ENCODE measurements around the gene ZNF71.
A peak's percentile ranks its signal among the peaks of the same experiment; 100 is the strongest.

ZNF71 gene

DNA sequence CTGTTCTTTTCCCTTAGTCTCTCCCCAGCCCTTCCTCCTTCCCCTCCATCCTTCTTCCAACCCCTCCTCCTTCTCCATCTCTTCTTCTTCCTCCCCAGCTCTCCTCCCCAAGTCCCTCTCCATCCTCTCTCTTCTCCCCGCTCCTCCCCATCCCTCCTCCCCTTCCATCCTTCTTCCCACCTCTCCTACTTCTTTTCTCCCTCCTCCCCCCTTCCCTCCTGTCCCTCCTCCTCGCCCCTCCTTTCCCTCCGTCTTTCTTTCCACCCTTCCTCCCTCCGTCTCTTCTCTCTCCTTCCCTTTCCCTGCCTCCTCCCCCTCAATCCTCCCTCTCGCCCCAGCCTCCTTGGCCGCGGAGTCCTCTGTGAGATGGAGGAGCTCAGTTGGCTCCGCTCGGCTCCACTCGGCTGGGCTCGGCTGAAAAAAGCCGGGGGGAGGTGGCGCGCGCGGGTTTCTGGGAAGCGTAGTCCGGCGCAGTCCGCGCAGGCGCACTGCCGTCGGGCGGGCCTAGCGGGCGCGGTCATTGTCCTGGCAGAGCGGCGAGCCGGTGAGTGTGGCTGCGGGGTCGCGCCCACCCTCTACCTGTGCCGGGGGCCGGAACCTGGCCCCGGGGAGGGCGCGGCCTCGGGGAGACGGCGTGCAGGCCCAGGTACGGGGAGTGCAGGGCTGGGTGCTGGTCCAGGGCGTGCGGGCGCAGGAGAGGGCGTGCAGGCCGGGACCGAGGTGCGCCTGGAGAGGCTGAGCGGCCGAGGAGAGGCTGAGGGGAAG is at the start of gene ZNF71:
ZNF71 (plus strand) TSS at position 520 of the 765 bp plus-strand sequence. CDS start 6,257 bp downstream, outside the sequence.
- H3K4me3 ChIP-seq (ENCODE audit: low read depth, low read length), result peak within 1 kb of the TSS; percentile 88
- TF ChIP-seq CTCF (IDR thresholded peaks at IDR 0.05; ENCODE audit: insufficient read depth, low read depth, low read length, missing control alignments), result no peak
- DNase-seq (ENCODE audit: low read depth), result peak; percentile 91

DNA sequence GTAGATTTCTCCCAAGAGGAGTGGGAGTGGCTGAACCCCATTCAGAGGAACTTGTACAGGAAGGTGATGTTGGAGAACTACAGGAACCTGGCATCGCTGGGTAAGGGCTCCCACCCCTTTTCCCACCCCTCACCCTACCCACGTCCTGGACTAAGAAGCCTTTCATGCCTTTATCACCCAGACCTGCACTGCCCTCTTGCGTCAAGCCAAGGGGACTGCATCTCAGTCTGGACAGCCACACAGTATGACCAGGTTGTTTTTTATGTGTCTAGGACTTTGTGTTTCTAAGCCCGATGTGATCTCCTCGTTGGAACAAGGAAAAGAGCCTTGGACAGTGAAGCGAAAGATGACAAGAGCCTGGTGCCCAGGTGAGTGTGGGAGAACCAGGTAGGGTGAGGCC is 47.6 kb upstream of the ZNF71 start:
- TF ChIP-seq CTCF (IDR thresholded peaks at IDR 0.05; ENCODE audit: insufficient read depth, low read depth, low read length, missing control alignments), result peak; percentile 18
- H3K4me3 ChIP-seq (ENCODE audit: low read depth, low read length), result no peak overlapping the region
- DNase-seq (ENCODE audit: low read depth), result no peak

DNA sequence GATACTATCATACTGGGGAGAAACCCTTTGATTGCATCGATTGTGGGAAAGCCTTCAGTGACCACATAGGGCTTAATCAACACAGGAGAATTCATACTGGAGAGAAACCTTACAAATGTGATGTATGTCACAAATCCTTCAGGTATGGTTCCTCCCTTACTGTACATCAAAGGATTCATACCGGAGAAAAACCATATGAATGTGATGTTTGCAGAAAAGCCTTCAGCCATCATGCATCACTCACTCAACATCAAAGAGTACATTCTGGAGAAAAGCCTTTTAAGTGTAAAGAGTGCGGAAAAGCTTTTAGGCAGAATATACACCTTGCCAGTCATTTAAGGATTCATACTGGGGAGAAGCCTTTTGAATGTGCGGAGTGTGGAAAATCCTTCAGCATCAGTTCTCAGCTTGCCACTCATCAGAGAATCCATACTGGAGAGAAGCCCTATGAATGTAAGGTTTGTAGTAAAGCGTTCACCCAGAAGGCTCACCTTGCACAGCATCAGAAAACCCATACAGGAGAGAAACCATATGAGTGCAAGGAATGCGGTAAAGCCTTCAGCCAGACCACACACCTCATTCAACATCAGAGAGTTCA is 40.7 kb upstream of the ZNF71 start:
- no peak for TF ChIP-seq CTCF (IDR thresholded peaks at IDR 0.05; ENCODE audit: insufficient read depth, low read depth, low read length, missing control alignments)
- DNase-seq (ENCODE audit: low read depth), result no peak
- H3K4me3 ChIP-seq (ENCODE audit: low read depth, low read length), result no peak overlapping the region

- DNase-seq (ENCODE audit: low read depth), result no peak
- TF ChIP-seq CTCF (IDR thresholded peaks at IDR 0.05; ENCODE audit: insufficient read depth, low read depth, low read length, missing control alignments), result no peak
- H3K4me3 ChIP-seq (ENCODE audit: low read depth, low read length), result no peak overlapping the region
Observed at GRCh38 chr19:56562766-56563165, 32.3 kb upstream of the ZNF71 start.

GRCh38 chr19:56566904-56567273 is 28.2 kb upstream of the ZNF71 start:
- peak overlapping the region; percentile 67 for H3K4me3 ChIP-seq (ENCODE audit: low read depth, low read length)
- DNase-seq (ENCODE audit: low read depth), result peak; percentile 2
- TF ChIP-seq CTCF (IDR thresholded peaks at IDR 0.05; ENCODE audit: insufficient read depth, low read depth, low read length, missing control alignments), result no peak

- peak; percentile 80 for DNase-seq (ENCODE audit: low read depth)
- no peak for TF ChIP-seq CTCF (IDR thresholded peaks at IDR 0.05; ENCODE audit: insufficient read depth, low read depth, low read length, missing control alignments)
- peak within 1 kb of the TSS; percentile 67 for H3K4me3 ChIP-seq (ENCODE audit: low read depth, low read length)
Observed at GRCh38 chr19:56567274-56568120, 27.6 kb upstream of the ZNF71 start, which contains the start of gene ZNF470. ZNF470 (plus strand) TSS chr19:56567468; CDS start chr19:56570312, 2,844 bp downstream.

Data from GM12865 (cell line).